ENCODE data around the gene SCN4B.

- TF ChIP-seq CTCF (IDR thresholded peaks at IDR 0.05; ENCODE audit: low read depth, low read length, missing input control): no peak
- TF ChIP-seq SP1 (IDR thresholded peaks at IDR 0.05): no peak
These were observed 47.9 kb upstream of the SCN4B start for GRCh38 chr11:118200497-118200896.
